HG03159 (cell line): ENCODE data around the gene KRTAP2-3.
"Not testable (repeated sequence)": the region's sequence is repeated elsewhere in the genome, so short reads cannot be mapped to it uniquely, and the experiment has no call there.

Source experiments
- ATAC-seq: cut with Tn5 transposase; IDR thresholded peaks from one replicate; pipeline ENCODE4 v1.9.1; 2021; ENCODE audit warnings: mild to moderate bottlenecking, moderate library complexity; ENCODE audit not compliant: unreplicated experiment

The KRTAP2-3 gene

GRCh38 chr17:41069031-41069430 lies 9.1 kb upstream of the KRTAP2-3 start:
- no peak for ATAC-seq

DNA sequence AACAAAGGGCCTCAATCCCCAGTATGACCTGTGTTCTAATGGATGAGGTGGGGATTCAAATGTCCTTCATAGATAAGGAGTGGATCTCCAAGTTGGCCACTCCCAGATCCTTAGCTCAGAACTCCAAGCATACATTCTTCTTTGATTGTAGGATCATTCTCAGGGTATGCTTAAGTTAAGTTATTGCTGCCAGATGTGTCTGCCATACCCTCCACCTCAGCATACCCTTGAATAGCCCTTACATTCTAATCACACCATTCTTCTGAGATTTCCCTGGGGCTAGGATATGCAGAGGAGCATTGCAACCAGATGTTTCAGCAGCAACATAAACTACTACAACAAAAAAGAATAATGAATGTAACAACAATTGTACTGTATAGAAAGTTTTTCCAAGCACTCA lies 7.4 kb upstream of the KRTAP2-3 start:
- ATAC-seq: no peak

- ATAC-seq: no peak
Measured at GRCh38 chr17:41065829-41066624, 6.1 kb upstream of the KRTAP2-3 start, which contains the start of gene KRTAP2-4. Gene KRTAP2-4 (minus strand): TSS chr17:41065879. CDS start chr17:41065845, 34 bp downstream.

DNA sequence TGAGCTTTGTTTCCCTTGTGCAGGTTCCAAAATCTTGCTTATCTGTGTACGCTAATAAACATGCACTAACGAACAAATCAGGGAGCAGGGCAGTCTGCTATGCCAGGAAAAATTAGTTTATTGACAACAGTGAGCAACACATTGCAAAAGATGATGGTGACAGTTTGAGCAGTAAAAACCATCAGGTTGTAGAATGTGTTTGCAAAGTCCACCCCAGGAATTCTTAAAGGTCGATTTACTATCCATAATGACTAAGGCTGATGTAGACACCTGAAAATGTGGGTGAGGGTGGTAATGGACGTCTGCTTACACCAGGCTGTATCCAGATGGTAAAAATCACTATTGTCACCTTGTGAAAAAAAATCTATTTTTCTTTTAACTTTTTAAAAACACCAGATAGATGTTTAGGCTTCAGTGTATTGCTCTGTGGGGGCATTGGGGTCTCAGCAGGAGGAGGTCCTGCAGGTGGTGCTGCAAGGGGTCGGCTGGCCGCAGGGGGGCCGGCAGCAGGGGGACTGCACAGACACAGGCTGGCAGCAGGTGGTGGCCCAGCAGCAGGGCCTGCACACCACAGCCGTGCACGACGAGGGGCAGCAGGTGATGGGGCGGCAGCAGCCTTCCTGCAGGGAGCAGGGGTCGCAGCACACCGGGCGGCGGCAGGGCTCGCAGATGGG lies 5.2 kb upstream of the KRTAP2-3 start:
- not testable (repeated sequence) for ATAC-seq

- ATAC-seq: no peak
Measured at GRCh38 chr17:41064301-41064700, 4.4 kb upstream of the KRTAP2-3 start.

GRCh38 chr17:41063449-41063848 lies 3.5 kb upstream of the KRTAP2-3 start:
- ATAC-seq: no peak

DNA sequence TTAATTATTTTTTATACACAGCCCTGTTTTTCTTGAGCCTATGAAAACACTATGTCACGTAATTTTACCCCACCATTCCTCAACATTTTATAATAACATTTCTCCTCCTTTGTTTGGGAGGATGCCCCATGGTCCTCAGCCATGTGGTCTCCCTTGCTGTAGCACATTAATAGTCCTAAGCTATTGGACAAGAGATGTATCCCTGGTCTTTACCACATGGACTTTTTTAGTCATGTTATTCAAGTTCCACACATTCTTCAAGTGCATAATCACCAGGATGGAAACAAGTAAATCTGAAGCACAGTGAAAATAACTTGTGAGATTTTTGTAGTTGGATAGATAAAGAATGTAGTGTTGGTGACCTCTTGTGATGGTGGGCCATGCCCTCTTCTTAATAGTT lies 2.0 kb upstream of the KRTAP2-3 start:
- ATAC-seq: no peak

- not testable (repeated sequence) for ATAC-seq
Measured at GRCh38 chr17:41059276-41060051, 450 bp downstream of the KRTAP2-3 start.

- no peak for ATAC-seq
Measured at GRCh38 chr17:41058741-41059140, 1.2 kb downstream of the KRTAP2-3 start.

GRCh38 chr17:41057547-41057946 lies 2.4 kb downstream of the KRTAP2-3 start:
- no peak for ATAC-seq

GRCh38 chr17:41055130-41055529 lies 4.8 kb downstream of the KRTAP2-3 start, which contains the start of gene KRTAP2-2:
Gene KRTAP2-2 (minus strand): TSS chr17:41055230. CDS start chr17:41055211, 19 bp downstream.
- not testable (repeated sequence) for ATAC-seq

DNA sequence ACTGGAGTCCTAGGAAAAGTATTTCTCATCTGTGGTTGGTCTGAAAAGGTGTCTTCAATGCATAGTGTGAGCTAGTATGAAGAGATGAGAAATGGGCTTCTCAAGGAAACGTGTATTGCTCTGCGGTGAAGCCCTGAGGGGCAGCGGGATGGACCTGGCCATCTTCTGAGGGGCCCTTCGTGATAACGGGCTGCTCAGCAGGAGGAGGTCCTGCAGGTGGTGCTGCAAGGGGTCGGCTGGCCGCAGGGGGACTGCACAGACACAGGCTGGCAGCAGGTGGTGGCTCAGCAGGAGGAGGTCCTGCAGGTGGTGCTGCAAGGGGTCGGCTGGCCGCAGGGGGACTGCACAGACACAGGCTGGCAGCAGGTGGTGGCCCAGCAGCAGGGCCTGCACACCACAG lies 5.4 kb downstream of the KRTAP2-3 start:
- ATAC-seq: not testable (repeated sequence)

GRCh38 chr17:41054025-41054424 lies 5.9 kb downstream of the KRTAP2-3 start:
- ATAC-seq: no peak

DNA sequence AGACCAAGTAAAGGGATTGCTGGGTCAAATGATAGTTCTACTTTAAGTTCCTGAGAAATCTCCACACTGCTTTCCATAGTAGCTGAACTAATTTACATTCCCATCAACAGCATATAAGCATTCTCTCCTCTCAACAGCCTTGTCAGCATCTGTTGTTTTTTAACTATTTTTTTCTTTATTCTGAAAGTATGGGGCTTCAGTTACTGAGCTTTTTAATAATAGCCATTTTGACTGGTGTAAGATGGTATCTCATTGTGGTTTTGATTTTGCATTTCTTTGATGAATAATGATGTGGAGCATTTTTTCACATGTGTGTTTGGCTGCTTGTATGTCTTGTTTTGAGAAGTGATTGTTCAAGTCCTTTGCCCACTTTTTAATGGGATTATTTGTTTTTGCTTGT lies 7.3 kb downstream of the KRTAP2-3 start:
- ATAC-seq: no peak

GRCh38 chr17:41049110-41049509 lies 10.8 kb downstream of the KRTAP2-3 start:
- ATAC-seq: no peak

- ATAC-seq: no peak
Measured at GRCh38 chr17:41048441-41048840, 11.5 kb downstream of the KRTAP2-3 start.

DNA sequence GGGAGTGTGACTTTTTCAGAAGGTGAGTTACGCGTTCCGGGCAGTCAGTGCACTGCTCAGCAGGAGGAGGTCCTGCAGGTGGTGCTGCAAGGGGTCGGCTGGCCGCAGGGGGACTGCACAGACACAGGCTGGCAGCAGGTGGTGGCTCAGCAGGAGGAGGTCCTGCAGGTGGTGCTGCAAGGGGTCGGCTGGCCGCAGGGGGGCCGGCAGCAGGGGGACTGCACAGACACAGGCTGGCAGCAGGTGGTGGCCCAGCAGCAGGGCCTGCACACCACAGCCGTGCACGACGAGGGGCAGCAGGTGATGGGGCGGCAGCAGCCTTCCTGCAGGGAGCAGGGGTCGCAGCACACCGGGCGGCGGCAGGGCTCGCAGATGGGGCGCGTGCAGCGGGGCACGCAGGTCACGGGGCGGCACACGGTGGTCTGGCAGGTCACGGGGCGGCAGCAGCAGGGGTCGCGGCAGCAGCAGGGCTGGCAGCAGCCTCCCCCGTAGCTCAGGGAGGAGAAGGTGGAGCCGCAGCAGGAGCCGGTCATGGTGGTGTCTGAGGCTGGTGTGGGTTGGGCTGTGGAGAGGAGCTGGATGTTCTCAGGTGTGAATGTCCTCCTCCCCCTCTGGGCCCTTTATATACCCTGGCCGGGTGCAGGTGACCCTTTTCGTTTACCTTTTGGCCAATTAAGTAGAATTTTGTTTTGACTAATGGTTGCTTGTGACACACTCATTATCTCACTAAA lies 13.0 kb downstream of the KRTAP2-3 start, which contains the start of gene KRTAP2-1:
TSS of gene KRTAP2-1 (minus strand) at position 582 of the 731 bp plus-strand sequence. CDS start at position 533, 49 bp downstream.
- not testable (repeated sequence) for ATAC-seq

DNA sequence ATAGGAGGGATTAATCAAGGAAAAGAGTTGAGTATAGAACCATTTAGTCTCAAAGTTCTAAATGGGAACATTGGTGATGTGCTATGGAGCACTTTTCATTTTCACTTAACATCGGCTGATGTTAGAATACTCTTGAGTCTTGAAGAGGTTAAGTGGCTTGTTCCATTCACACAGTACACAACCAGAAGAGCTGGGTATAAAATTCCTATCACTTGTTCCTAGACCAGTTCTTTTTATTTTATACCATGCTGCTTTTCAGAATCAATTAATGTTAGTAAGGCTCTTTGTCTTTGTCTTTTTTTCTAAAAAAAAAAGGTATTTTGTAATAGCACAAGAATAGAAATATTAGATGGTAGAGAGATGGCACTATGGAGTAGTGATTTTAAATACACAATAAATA lies 17.0 kb downstream of the KRTAP2-3 start:
- no peak for ATAC-seq

GRCh38 chr17:41040783-41041571 lies 18.9 kb downstream of the KRTAP2-3 start, which contains the start of gene KRTAP1-1:
Gene KRTAP1-1 (minus strand): TSS chr17:41041450. CDS start chr17:41041397, 53 bp downstream.
- ATAC-seq: not testable (repeated sequence)
